Ishikawa (cell line): ENCODE measurements around the gene GGT7.

Source experiments
- EP300 ChIP-seq: IDR thresholded peaks from 2 replicates; pipeline ENCODE4 v1.6.1; 2012; ENCODE audit warnings: borderline replicate concordance
- MAX ChIP-seq: IDR thresholded peaks from 2 replicates; pipeline ENCODE4 v1.6.1; 2012
- NFIC ChIP-seq: IDR thresholded peaks from 2 replicates; pipeline ENCODE4 v1.6.1; 2012
- REST ChIP-seq: IDR thresholded peaks from 2 replicates; pipeline ENCODE4 v1.6.1; 2012; ENCODE audit warnings: low read depth, mild to moderate bottlenecking
- TCF12 ChIP-seq: IDR thresholded peaks from 2 replicates; pipeline ENCODE4 v1.6.1; 2012; ENCODE audit warnings: low read depth
- USF1 ChIP-seq: IDR thresholded peaks from 2 replicates; pipeline ENCODE4 v1.6.1; 2012
- YY1 ChIP-seq: IDR thresholded peaks from 2 replicates; pipeline ENCODE4 v1.6.1; 2012; ENCODE audit warnings: low read depth
- ZBTB7A ChIP-seq: IDR thresholded peaks from 2 replicates; pipeline ENCODE4 v1.6.1; 2012; ENCODE audit warnings: low read depth

GRCh38 chr20:34817072-34817471 lies 55.6 kb downstream of the GGT7 start:
- no peak for TF ChIP-seq YY1
- TF ChIP-seq EP300: no peak
- TF ChIP-seq ZBTB7A: no peak
- no peak for TF ChIP-seq USF1
- no peak for TF ChIP-seq TCF12
- no peak for TF ChIP-seq MAX
- no peak for TF ChIP-seq NFIC
- TF ChIP-seq REST: no peak
